HG03575 (cell line): ENCODE data around the gene AP2A2.

Source experiments
- ATAC-seq: cut with Tn5 transposase; IDR thresholded peaks from one replicate; pipeline ENCODE4 v1.9.1; 2021; ENCODE audit not compliant: unreplicated experiment, insufficient number of reproducible peaks, low FRiP score; ENCODE audit errors: extremely low read depth

The AP2A2 gene

GRCh38 chr11:925496-926301, at the start of gene AP2A2:
TSS of gene AP2A2 (plus strand) at chr11:925870. CDS start at chr11:926022, 152 bp downstream.
- ATAC-seq: no peak

GRCh38 chr11:876545-876944, 49.1 kb upstream of the AP2A2 start:
- ATAC-seq: no peak

GRCh38 chr11:877565-877964, 48.1 kb upstream of the AP2A2 start:
- ATAC-seq: no peak

GRCh38 chr11:880447-880846, 45.2 kb upstream of the AP2A2 start:
- no peak for ATAC-seq

- ATAC-seq: no peak
Observed at GRCh38 chr11:882596-882995, 43.1 kb upstream of the AP2A2 start.

GRCh38 chr11:883527-883926, 42.1 kb upstream of the AP2A2 start:
- no peak for ATAC-seq

GRCh38 chr11:884578-885070, 41.0 kb upstream of the AP2A2 start:
- no peak for ATAC-seq

GRCh38 chr11:886568-886967, 39.1 kb upstream of the AP2A2 start:
- no peak for ATAC-seq

GRCh38 chr11:887589-887988, 38.1 kb upstream of the AP2A2 start:
- ATAC-seq: no peak

- ATAC-seq: no peak
Observed at GRCh38 chr11:888310-889212, 37.1 kb upstream of the AP2A2 start.

GRCh38 chr11:889257-889656, 36.4 kb upstream of the AP2A2 start:
- no peak for ATAC-seq

- ATAC-seq: no peak
Observed at GRCh38 chr11:889687-890475, 35.8 kb upstream of the AP2A2 start.

- no peak for ATAC-seq
Observed at GRCh38 chr11:890794-891540, 34.7 kb upstream of the AP2A2 start.

- no peak for ATAC-seq
Observed at GRCh38 chr11:893008-893654, 32.5 kb upstream of the AP2A2 start.

GRCh38 chr11:894575-895201, 31.0 kb upstream of the AP2A2 start:
- no peak for ATAC-seq

- no peak for ATAC-seq
Observed at GRCh38 chr11:895331-896110, 30.1 kb upstream of the AP2A2 start.
